Measurements from ENCODE around the gene FYB2. TPM values are rescaled to one million over a fixed set of nuclear protein-coding genes. Genes with fewer than 3 reads are reported as not detected.

FYB2 gene
- total RNA-seq, 1 experiment from 2014 or later: 0.48 TPM

DNA sequence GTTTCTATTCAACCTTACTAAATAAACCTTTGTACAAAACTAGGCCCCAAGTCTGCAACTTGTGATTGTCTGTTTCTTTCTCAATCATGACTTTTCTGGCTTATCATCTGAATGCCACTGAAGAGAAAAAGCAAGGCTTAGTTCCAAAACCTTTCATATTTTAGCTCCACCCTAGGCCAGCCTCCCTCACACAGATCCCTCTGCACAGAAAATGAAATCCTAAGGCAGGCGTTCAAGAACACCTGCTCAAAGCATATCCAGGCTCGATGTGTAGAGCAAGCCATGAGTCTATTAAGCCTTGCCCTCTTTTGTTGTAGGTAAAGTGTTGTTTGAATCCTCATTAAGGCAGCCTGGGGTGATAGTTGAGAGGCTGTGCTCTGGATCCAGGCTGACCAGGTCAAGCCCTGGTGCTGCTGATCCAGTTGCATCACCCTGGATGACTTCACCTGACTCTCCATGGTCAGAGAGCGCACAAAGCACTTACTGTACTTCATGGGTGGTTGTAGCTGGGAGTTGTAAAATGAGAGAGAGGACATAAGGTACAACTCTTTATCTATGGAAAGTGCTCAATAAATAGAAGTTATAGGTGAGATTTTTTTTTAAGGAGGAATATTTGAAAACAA lies 39.0 kb downstream of the FYB2 start:
- Mint-ChIP-seq H3K36me3 (ENCODE audit: insufficient read depth in 1 of 3, low read depth in 3 of 3) (no peaks in the 10 kb centered on the region), H3K27ac (peak overlapping the region in 1 of 3 experiments; percentile 79; a peak in 1 of 7 replicates), H3K27me3 (ENCODE audit: low read depth) (no peaks in the 10 kb centered on the region; the same call in 1 of the 2 replicates), H3K9me3 (no peaks in the 10 kb centered on the region), H3K4me3 (no peak overlapping the region), H3K4me1 (peaks cover 3 to 12% of the 10 kb centered on the region in 2 experiments; a peak in 3 of 4 replicates)
- Histone ChIP-seq H3K27ac (ENCODE audit: insufficient read length, low read depth, low read length) (no peak overlapping the region), H3K14ac (ENCODE audit: insufficient read depth, low read length) (no peak overlapping the region), H4K91ac (ENCODE audit: insufficient read length, low read depth, low read length) (no peak overlapping the region), H3K23me2 (ENCODE audit: insufficient read length, low read depth, low read length, poor library complexity, severe bottlenecking) (no peaks in the 10 kb centered on the region), H3K4ac (ENCODE audit: low read depth, low read length) (no peak overlapping the region), H3K27me3 (ENCODE audit: insufficient read depth, low read length) (no peaks in the 10 kb centered on the region), H3K4me1 (ENCODE audit: insufficient read depth, low read length) (no peaks in the 10 kb centered on the region), H2BK12ac (ENCODE audit: insufficient read length, low read depth, low read length) (no peak overlapping the region), H2BK5ac (ENCODE audit: insufficient read length, low read length) (no peak overlapping the region), H2AFZ (ENCODE audit: low read length) (no peak overlapping the region), H3K79me1 (ENCODE audit: insufficient read depth, low read depth, low read length, poor library complexity, severe bottlenecking) (no peaks in the 10 kb centered on the region), H4K20me1 (ENCODE audit: control insufficient read depth, insufficient read depth, insufficient read length) (no peaks in the 10 kb centered on the region), H4K5ac (ENCODE audit: insufficient read length, low read depth, low read length) (no peak overlapping the region), H2BK120ac (ENCODE audit: low read depth, low read length, poor library complexity, severe bottlenecking) (no peak overlapping the region), H4K8ac (replicated peaks; ENCODE audit: insufficient read length, low read depth, low read length) (no peak overlapping the region), H3K18ac (ENCODE audit: insufficient read length, low read depth, low read length) (no peak overlapping the region), H3K56ac (ENCODE audit: insufficient read length, low read depth, low read length) (no peak overlapping the region), H2BK15ac (ENCODE audit: low read depth, low read length) (no peak overlapping the region), H3K9ac (ENCODE audit: extremely low read depth, insufficient read length, low read length) (no peak overlapping the region), H3K79me2 (ENCODE audit: insufficient read depth, low read length) (no peaks in the 10 kb centered on the region), H2BK20ac (ENCODE audit: low read depth, low read length, poor library complexity, severe bottlenecking) (no peak overlapping the region), H3T11ph (ENCODE audit: low read length) (no peak overlapping the region), H3K23ac (ENCODE audit: insufficient read length, low read depth, low read length) (no peak overlapping the region), H3K4me2 (ENCODE audit: insufficient read depth, insufficient read length, low read length) (no peak overlapping the region), H2AK5ac (ENCODE audit: insufficient read length, low read length) (no peak overlapping the region), H3K9me3 (ENCODE audit: control insufficient read depth, low read depth, low read length) (no peaks in the 10 kb centered on the region)
- no CpG with 5 or more reads among the region's 3 CpGs for whole genome bisulfite sequencing (ENCODE audit: extremely low coverage, insufficient read length, low lambda C conversion rate)
- no peak for DNase-seq
- TF ChIP-seq, protein P1, sequence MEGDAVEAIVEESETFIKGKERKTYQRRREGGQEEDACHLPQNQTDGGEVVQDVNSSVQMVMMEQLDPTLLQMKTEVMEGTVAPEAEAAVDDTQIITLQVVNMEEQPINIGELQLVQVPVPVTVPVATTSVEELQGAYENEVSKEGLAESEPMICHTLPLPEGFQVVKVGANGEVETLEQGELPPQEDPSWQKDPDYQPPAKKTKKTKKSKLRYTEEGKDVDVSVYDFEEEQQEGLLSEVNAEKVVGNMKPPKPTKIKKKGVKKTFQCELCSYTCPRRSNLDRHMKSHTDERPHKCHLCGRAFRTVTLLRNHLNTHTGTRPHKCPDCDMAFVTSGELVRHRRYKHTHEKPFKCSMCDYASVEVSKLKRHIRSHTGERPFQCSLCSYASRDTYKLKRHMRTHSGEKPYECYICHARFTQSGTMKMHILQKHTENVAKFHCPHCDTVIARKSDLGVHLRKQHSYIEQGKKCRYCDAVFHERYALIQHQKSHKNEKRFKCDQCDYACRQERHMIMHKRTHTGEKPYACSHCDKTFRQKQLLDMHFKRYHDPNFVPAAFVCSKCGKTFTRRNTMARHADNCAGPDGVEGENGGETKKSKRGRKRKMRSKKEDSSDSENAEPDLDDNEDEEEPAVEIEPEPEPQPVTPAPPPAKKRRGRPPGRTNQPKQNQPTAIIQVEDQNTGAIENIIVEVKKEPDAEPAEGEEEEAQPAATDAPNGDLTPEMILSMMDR (conservative IDR thresholded peaks at IDR 0.05): no peak

All from H9 (cell line).